Peyer's patch (tissue), 4 donors: ENCODE data around the gene VWA7.

Experiments
- CTCF ChIP-seq, 6 experiments: fragments of 450-650 bp in 4 of 6; fragments of 200-600 bp in 2 of 6; sonication (generic) in 1 of 6; IDR thresholded peaks; one replicate each; pipeline ENCODE4 v1.5.1; 2017 to 2019; ENCODE audit warnings: antibody characterized with exemption in 6 of 6, mild to moderate bottlenecking in 3 of 6, moderate library complexity in 1 of 6
- POLR2A ChIP-seq, 2 donors: fragments of 450-650 bp; IDR thresholded peaks; one replicate each; pipeline ENCODE4 v1.5.1; 2017; ENCODE audit warnings: antibody characterized with exemption in 2 of 2, mild to moderate bottlenecking in 2 of 2, moderate library complexity in 2 of 2

- TF ChIP-seq CTCF (IDR thresholded peaks at IDR 0.05): no peak
- TF ChIP-seq POLR2A (IDR thresholded peaks at IDR 0.05): no peak
Observed at GRCh38 chr6:31723980-31724691, 53.0 kb downstream of the VWA7 start.
